Kidney (tissue), 14 donors: Measurements from ENCODE around the gene ULK4. TPM values are rescaled to one million over a fixed set of nuclear protein-coding genes. Genes with fewer than 3 reads are reported as not detected.

Experiments
- DNase-seq, 5 donors: peaks; one replicate each; pipeline ENCODE4 v3.0.0-alpha.2; 2013 to 2020
- FAIRE-seq: peaks from 2 replicates; lab custom pipeline; 2012; peaks lifted over from hg19 to GRCh38; lab: Jason Lieb, UNC
- H3K27ac ChIP-seq, 2 donors: one replicate each; pipeline ENCODE4 v1.7.0; 2013; ENCODE audit warnings: low read depth in 2 of 2, low read length in 2 of 2, inconsistent platforms in 1 of 2
- H3K27me3 ChIP-seq: one replicate; pipeline ENCODE4 v1.7.1; 2013; ENCODE audit warnings: low read length, inconsistent platforms; ENCODE audit not compliant: control insufficient read depth, insufficient read depth
- H3K36me3 ChIP-seq, 3 donors: one replicate each; pipeline versions ENCODE4 v1.7.0 to v1.7.1; 2013; ENCODE audit warnings: low read length in 3 of 3, control low read depth in 1 of 3, inconsistent platforms in 1 of 3; ENCODE audit not compliant: insufficient read depth in 3 of 3, control insufficient read depth in 2 of 3
- H3K4me1 ChIP-seq, 3 donors: one replicate each; pipeline versions ENCODE4 v1.7.0 to v1.7.1; 2013; ENCODE audit warnings: low read length in 3 of 3, inconsistent platforms in 1 of 3, low read depth in 1 of 3; ENCODE audit not compliant: control insufficient read depth in 2 of 3, insufficient read depth in 2 of 3
- H3K4me3 ChIP-seq, 3 donors: one replicate each; pipeline versions ENCODE4 v1.7.0 to v1.8.1; 2013; ENCODE audit warnings: low read length in 3 of 3, control low read depth in 1 of 3, inconsistent platforms in 1 of 3
- H3K9ac ChIP-seq, 3 donors: one replicate each; pipeline versions ENCODE4 v1.7.0 to v1.7.1; 2013; ENCODE audit warnings: low read length in 3 of 3, control low read depth in 1 of 3, inconsistent platforms in 1 of 3
- H3K9me3 ChIP-seq, 3 donors: one replicate each; pipeline versions ENCODE4 v1.7.0 to v1.7.1; 2013; ENCODE audit warnings: low read length in 3 of 3, control low read depth in 1 of 3, inconsistent platforms in 1 of 3; ENCODE audit not compliant: control insufficient read depth in 2 of 3, insufficient read depth in 1 of 3
- CTCF ChIP-seq: IDR thresholded peaks from 3 replicates; pipeline ENCODE4 v1.5.1; 2012; ENCODE audit warnings: mild to moderate bottlenecking, moderate library complexity, borderline replicate concordance; ENCODE audit not compliant: insufficient read depth; ENCODE audit errors: extremely low read depth
- intact Hi-C: fragments of 100-400 bp; cut with DNase I; formaldehyde crosslinking; loops from one replicate; pipeline ENCODE4 v1.11.1; 2022
- polyA plus RNA-seq: library from polyadenylated mRNA; stranded (reverse); fragments of 350-450 nt; fragmentation: Illumina TruSeq; extraction: RNeasy Lipid Tissue Mini Kit (QIAGEN cat#74804); gene quantifications from one replicate; pipeline ENCODE4 v1.2.3, GENCODE V29; 2014; ENCODE audit warnings: low read depth, low replicate concordance; ENCODE audit not compliant: insufficient read depth
- total RNA-seq: library from RNA; stranded (reverse); fragmentation: NEBNext Ultra II Directional; extraction: Animal tissue kit (Norgen Biotek cat#: 25700); gene quantifications from one replicate; pipeline ENCODE4 v1.2.1, GENCODE V29; 2021
- donor health status: control.
- donor health status: control.
- donor health status: control.
- donor health status: control.
- donor health status: control.
- donor health status: DM: yes; HTN: yes; CAD: no.
- donor health status: Normal renal cell carcinoma (clear cell type).

ULK4 gene
- total and polyA plus RNA-seq, 2 donors from 2014 or later, result 4.6 to 20.5 TPM

DNA sequence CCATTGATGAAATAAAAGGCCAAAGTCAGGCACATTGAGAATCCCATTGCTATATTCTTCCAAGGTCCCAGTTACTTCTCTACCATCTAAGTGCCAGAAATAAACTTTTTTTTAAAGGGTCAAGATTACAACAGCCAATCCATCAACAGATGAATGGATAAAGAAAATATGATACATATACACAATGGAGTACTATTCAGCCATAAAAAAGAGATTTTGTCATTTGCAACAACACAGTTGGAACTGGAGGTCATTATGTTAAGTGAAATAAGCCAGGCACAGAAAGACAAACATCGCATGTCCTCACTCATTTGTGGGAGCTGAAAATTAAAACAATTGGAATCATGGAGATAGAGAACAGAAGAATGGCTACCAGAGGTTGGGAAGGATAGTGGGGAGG is 25.5 kb downstream of the ULK4 start:
- DNase-seq, result no peak
- H3K27ac ChIP-seq, result no peak overlapping the region
- no peak for FAIRE-seq
- H3K4me3 ChIP-seq, result no peak overlapping the region
- no peaks in the 10 kb centered on the region for H3K27me3 ChIP-seq
- H3K9ac ChIP-seq, result no peak overlapping the region
- no peak for TF ChIP-seq CTCF
- intact Hi-C loops, result no loop called here
- no peaks in the 10 kb centered on the region for H3K9me3 ChIP-seq
- no peaks in the 10 kb centered on the region for H3K36me3 ChIP-seq
- peaks cover 0 to 4% (median 0%) of the 10 kb centered on the region in 3 donors for H3K4me1 ChIP-seq

DNA sequence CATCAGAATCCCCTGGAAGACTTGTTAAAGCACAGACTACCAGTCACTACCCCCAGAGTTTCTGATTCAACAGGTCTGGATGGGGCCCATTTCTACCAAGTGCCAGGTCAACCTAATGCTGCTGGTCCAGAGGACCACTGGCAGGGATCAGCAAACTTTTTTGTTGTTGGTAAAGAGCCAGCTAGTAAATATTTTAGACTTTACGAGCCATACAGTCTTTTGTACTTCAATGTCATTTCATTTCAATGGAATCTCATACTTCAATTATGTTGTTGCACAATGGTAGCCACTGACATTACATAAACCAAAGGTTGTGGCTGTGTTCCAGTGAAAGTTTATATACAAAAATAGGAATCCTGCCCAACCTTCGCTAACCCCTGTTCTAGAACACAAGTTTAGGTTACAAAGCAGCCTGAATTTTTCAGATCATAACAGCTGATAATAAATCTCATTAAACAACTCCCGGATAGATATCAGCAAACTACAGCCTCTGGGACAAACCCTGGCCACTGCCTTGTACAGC is 28.7 kb downstream of the ULK4 start:
- Histone ChIP-seq H3K4me3 (no peak overlapping the region), H3K9me3 (no peaks in the 10 kb centered on the region), H3K4me1 (peaks cover 0 to 4% (median 0%) of the 10 kb centered on the region in 3 donors), H3K27ac (no peak overlapping the region), H3K9ac (no peak overlapping the region), H3K27me3 (no peaks in the 10 kb centered on the region), H3K36me3 (no peaks in the 10 kb centered on the region)
- intact Hi-C loops, result no loop called here
- no peak for FAIRE-seq
- peak in 2 of 5 donors; percentile 42 to 61 for DNase-seq
- TF ChIP-seq CTCF, result no peak

- no peaks in the 10 kb centered on the region for H3K36me3 ChIP-seq
- peaks cover 0 to 4% (median 0%) of the 10 kb centered on the region in 3 donors for H3K4me1 ChIP-seq
- no peak for TF ChIP-seq CTCF
- no peak for FAIRE-seq
- H3K9ac ChIP-seq, result no peak overlapping the region
- no peaks in the 10 kb centered on the region for H3K9me3 ChIP-seq
- intact Hi-C loops, result no loop called here
- no peak overlapping the region for H3K27ac ChIP-seq
- no peak overlapping the region for H3K4me3 ChIP-seq
- DNase-seq, result peak in 2 of 5 donors; percentile 36 to 41
- no peaks in the 10 kb centered on the region for H3K27me3 ChIP-seq
Measured at GRCh38 chr3:41932464-41932863, 29.4 kb downstream of the ULK4 start.

GRCh38 chr3:41920406-41920965 is 41.4 kb downstream of the ULK4 start:
- no peaks in the 10 kb centered on the region for H3K4me1 ChIP-seq
- H3K4me3 ChIP-seq, result no peak overlapping the region
- FAIRE-seq (no peak), DNase-seq (peak in 3 of 5 donors; percentile 27 to 63 (median 59))
- no peaks in the 10 kb centered on the region for H3K36me3 ChIP-seq
- intact Hi-C loops, result no loop called here
- no peak overlapping the region for H3K27ac ChIP-seq
- no peak overlapping the region for H3K9ac ChIP-seq
- no peak for TF ChIP-seq CTCF
- H3K9me3 ChIP-seq, result no peaks in the 10 kb centered on the region
- H3K27me3 ChIP-seq, result no peaks in the 10 kb centered on the region
